NOMO-1 treated with dmso at 0.1 percent for 144 hours (cell line): ENCODE data around the gene ANK3.

Experiments
- DNase-seq: peaks from one replicate; lab custom pipeline; 2025; ENCODE audit not compliant: unreplicated experiment; lab: John Stamatoyannopoulos, UW

Gene ANK3

DNA sequence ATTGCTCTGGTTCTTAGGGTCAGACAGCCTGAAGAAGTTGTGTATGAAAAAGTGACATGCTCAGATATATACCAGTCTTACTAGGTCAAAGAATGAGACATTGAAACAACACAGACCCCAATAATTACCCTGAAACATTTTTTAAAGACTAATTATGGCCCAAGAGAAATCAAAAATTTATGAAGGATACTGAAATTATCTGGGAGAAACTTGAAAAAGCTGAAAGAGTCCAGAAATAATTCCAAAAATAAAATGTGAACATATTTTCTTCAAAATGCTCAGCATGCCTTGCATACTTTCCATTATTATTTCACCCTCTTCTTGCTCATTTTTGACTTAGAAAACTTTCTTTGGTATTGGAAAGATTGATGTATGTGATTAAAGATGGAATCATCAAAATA, 284.4 kb downstream of the ANK3 start:
- no peak for DNase-seq

DNA sequence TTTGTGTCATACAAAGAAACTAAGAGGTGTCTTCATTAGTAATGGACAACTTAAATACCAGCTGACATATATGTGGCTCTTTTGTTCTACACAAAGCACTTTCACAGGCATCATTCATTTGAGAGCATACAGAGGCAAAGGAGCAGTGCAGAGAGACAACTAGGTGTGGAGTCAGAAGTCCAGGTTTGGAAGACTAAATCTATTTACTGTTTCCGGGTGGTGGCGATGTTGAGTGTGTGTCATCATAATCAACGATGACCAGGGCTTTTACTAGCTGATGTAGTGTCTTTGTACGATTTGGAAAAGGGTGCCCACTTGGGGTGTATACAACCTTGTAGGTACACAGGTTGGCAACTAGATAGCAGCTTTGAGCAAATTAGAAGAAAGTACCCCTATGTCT, 287.9 kb downstream of the ANK3 start:
- DNase-seq: no peak

DNA sequence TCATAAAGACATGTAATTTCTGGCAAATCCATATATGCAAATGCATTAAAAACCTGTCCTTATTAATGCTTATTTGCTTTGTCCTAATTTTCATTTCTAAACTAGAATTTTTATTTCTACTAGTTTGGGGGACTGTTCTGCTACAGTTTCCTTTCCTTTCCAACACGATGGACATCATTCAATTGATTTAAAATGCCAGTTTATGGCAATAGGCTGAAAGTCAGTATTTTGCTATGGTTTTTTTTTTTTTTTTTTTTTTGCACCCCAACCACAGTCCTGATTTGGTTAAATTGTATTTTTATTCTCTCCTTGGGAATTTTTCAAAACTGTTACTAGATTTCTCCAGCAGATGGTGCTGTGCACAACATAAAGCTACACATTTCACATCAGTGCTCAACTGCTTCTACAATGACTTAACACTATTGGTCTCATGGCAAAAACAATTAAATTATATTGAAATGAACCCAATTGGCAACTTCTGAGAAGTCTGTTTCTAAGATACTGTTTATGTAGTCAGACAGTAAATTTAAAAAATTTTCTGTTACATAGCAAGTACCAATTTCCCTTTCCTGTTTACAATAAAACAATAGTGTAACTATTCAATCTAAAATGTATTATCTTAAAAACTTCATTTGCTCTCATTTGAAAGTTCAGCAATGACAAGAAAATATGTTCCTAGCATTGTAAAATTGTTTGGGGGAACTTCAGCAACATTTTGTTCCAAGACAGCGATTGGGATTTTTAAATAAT, 289.5 kb downstream of the ANK3 start:
- no peak for DNase-seq

DNA sequence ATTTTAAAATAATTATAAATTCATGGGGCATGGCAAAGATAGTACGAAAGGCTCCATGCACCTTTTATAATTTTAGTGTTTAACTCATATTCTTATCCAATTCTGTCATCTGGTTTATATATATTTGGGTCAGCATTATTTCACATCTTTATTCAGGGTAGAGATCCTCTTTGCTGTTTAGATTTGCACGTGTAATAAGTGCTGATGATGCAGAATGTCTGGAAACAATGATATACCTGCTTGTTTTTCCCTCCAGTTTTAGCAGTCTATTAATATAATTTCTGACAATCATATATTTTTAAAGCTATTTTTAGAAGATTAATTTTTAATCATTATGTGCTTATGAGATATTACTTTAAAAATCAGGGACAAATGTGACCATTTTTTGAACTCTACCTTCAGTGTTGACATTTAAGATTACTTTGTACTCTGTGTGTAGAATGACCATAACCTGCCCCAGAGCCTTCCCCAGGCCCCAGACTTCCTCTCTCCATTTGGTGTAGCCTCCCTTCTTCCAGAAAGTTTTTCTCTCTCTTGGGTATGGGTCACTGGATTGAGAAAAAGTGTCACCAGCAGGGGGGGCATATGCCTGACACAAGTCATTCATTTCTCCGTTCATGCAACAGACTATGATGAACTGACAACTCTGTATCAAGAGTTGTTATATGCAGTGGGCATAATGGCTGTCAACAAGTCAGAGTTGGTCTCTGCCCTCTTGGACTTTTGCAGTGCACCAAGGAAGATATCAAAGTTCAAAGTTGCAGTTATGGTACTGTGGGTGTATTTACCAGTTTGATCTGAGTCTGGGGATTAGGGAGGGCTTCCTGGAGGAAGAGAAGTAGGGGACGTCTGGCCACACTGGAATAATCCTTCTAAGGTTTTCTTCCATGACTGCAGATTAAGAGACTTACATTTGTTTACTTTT, 290.7 kb downstream of the ANK3 start:
- no peak for DNase-seq

DNA sequence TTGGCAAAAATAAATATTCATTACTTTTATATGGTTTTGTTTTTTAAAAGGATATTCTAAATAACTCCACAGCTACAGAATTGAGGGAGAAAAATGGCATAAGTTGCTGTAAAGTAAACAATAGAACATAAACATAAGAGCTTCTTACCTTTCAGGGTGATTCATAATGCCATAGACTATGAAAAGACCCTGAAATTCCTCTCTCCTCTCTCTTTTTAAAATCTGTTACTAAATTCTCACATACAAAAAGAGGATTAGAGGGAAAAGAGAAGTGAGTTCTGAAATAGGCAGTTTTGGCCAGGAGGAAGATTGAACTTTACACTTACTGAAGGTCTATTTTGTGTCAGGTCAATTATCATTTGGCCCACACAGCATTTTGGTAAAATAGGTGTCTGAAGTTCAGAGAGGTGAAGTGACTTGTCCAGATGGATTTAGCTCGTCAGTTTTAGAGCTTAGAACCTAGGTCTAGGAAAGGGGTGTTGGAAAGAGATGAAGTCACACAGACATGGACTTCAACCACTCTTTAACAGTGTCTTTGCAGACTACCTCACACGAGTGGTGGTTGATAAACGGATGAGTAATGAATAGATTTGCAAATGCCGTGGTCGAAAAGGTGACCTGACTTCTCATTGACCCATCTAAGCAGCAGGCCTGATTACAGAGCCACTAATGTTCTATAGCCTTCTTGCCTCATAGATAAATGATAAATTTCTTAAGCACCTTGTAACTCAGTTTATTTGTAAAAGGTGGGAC, 292.7 kb downstream of the ANK3 start:
- no peak for DNase-seq

DNA sequence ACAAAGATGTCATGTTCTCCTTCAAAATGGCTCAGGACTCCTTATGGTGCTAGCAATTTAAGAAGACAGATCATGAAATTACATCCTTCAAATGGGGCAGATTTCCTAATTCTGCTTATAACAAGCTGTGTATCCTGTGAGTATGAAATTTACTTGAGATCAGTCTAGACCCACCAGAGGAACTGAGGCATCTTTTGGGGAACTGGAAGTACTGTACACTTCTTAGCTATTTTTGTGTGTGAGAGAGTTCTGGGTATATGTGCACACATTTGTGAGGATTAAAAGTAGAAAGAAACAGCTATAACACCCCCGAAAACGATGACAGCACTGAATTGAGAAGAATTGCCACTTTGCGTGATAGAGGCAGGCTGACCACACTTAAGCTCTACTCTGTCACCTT, 296.4 kb downstream of the ANK3 start:
- DNase-seq: peak; percentile 19

DNA sequence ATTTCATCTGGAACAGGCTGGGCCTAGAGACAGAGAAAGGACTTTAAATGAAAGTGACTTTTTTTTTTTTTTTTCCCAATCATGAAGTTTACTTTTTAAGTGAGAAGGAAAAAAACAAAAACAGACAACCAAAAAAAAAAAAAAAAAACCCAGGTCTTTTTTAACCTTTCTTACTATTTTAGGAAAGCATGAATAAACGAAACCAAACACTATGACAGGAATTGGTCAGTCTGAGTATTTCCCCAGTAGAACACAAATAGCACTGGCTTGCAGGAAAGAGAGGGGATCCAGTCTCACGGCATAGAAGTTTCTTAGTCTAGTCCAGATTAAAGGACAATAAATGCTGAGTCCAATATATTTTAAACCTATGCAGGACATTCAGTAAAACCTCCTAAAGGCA, 302.8 kb downstream of the ANK3 start:
- DNase-seq: no peak

DNA sequence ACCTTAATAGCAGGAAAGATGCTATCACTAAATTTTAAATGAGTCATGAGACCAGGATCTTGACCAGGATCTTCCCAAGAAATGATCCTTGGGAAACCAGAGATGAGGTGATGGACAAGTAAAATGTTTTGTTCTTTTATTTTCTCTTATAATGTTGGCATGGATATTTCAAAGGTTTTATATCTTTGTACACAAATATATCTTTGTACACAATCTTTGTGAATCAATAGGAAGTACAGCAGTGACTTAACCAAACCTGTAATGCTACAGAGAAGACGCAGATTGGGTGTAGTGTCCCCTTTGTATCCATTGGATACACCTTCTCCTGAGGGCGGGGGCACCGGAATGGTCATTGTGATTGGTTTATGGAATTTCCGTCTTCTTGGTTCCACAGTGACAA, 303.3 kb downstream of the ANK3 start:
- no peak for DNase-seq

DNA sequence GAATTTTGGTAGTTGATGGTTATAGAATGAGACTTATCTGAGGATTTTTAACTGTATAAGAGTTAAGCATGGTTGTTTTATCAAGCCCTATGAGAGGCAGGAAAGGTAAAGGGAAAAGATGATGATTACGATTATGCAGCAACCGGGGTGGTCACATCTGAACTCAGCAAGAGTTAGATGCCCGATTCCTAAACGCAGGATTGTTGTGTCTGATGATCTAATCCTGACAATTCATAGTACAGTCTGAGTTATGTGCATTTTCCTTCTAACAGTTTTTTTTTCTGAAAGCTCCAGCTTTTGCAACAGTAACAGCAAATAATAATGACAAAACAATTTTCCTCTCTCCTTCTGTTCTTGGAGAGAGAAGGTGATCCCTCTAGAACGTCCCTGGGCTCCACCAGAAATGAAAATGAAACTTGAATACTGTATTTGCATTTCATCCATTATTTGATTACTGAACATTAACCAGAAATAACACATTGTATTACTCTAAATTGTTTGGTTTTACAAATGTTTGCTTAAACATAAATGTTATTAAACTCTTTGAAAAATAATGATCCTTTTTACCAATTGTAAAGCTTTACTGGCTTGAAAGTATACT, 306.8 kb downstream of the ANK3 start:
- no peak for DNase-seq

DNA sequence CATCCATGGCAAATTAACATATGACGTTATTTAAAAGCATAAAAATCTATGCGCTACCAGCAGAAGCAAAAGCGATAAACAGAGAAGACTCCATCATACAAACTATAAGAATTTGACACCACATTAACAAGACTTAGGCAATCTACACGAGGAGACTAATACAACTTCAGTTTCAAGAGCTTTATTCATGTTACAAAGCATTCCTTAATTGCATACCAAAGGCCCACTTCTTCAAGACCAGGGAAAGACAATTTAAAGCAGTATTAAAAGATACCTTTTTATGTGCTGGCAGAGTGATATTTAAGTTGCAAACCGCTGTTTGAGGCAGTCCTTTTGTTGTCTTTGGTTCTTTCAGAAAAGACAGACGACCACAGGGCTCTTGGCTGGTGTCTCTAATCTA, 307.3 kb downstream of the ANK3 start:
- DNase-seq: no peak

DNA sequence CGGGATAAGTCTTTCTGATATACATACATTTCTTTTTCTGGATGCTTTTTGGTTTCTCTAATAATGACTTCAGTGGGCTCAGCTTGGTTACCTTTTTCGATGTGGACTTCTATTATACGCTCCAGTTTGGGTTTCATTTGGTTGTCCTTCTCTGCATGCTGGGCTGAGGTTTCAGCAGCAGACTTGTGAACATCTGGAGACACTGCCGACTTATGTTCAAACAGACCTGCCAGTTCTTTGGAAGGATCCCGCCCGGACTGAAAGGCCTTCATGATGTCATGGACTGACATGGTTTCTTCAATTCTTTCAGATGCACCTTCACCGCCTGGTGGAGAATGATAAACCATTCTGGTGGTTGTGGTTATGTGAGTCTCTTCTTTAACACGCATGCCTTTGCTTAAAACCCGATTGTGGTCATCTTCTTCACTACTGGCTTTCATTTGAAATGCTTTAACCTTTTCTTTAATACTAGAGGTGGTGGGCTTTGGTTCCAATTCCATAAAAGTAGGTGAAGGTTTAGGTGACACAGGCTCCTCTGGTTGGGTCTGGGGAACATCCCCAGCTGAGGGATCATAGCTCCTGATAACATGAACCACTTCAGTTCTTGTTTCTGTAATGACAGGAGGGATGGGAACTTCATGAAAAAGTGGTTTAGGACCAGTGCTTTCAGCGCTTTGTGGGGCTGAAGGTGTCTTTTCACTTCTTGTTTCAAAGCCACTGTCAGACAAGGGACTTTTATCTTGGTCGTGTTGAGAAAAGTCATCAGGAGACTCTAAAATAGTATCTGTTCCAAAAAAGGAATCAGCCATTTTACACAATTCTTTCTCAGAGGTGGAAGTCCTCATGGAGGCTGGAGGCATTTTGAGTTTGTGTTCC, 315.7 kb downstream of the ANK3 start:
- no peak for DNase-seq

DNA sequence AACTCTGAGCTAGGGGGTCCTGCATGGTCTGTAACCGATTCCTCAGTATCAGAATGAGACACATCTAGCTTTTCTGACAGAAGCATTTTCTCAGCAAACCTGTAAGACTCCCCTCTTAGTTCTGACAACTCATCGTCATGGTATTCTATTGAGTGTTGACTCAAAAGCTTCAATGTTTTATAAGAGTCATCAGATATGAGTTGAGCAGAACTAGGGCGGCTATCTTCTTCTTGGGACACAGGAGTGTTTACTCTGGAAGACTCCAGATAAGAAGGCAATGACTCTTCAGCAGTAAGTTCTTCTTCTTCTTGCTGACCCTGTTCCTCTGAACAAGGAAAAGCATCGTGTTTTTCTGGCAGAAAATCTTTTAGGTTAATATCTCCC, 316.3 kb downstream of the ANK3 start:
- DNase-seq: no peak

DNA sequence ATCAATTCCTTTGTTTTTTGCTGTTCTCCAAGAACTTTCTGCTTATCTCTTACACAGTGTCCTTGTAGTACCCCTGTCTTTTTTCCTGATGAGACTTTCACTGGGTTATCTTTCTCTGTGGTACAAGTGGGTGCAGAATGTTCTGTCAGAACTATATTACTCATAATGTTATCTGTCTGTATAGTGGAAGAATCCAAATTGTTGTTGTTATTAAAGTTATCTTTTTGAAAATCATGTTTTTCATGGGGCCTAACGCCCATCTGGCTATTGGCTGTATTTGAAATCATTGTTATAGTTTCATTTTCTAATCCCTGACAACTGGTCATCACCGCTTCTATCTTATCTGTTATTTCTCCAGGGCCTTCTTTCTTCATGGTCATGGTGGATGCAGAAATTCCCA, 320.4 kb downstream of the ANK3 start:
- DNase-seq: no peak

DNA sequence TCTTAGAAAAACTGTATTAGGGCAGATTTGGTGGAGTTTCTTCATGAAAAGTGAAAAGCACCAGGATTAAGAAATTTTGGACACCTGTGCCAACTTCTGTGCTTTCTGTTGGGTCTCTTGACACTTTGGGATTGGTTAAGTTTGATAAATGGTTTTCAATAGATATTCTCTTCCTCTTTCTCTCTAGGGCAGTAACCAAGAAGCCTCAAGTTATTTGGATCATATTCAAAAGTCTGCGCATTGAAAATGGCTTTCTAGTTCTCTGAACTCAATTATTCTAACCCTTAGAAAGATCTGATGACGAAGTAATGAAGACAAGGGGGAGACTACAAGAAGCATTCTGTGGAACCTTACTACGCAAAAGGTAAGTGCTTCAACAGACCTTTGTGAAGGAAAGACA, 339.3 kb downstream of the ANK3 start:
- DNase-seq: peak; percentile 23

DNA sequence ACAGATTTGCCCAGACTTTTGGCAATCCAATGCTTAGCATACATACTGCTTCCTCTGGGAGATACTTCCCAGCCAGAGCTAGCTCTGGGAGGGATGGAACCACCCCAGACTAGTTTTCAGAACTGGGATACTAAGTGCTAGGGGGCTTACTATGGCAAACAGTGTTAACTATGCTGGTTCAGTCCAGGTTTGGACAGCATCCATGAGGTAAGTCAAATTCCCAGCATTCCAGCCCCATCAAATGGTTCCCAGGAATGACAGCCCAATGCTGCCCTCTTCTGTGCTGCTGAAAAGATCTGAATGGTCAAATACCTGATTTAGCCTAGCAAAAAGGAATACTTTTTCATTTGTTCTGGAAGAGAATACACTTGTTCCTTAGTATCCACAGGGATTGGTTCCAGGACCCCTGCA, 341.6 kb downstream of the ANK3 start:
- no peak for DNase-seq

DNA sequence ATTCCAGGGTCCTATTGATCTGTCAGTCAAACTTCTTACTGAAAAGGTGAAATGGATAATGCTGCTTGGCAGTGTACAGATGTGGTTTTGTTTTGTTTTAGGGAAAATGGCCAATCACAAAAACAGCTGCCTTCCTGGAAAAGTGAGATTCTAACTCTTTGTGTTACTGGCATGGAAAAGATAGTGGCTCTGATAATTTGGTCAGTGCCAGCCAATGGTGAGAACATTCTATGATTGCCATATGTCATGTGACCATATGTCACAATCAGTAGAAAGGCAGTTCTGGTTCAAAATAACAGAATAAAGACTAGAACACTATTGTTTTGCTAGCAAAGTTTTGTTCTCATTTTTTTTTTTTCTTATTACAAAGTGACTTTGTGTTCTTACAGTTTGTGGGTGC, 344.1 kb downstream of the ANK3 start:
- no peak for DNase-seq

DNA sequence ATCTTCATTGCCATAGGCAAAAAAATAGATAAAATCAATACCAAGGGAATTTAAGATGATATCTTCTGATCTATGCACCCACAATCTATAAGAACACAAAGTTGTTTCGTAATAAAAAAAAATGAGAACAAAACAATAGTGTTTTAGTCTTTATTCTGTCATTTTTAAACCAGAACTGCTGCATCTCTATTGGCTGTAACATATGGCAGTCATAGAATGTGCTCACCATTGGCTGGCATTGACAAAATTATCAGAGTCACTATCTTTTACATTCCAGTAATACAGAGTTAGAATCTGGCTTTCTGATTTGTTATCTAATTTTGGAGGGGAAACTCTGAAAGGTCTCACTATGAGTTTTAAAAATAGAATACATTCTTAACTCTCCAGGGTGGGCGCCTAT, 344.7 kb downstream of the ANK3 start:
- no peak for DNase-seq

DNA sequence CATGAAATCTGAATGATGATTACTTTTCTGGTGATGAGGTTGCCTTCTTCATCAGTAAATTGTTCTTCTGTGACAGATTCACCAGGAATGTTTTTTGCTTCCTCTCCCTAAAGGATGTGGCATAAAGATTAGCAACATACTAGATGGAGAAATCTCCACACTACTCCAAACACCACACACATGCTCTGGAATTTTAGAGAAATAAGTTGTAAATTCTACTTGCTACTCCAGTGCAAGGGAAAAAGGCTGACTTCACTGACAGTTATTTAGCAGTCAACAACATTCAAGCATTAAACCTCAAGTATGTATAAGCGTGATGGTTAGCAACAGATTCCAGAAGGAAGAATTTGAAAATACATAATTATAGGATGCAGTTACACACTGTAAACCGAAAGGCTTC, 345.4 kb downstream of the ANK3 start:
- DNase-seq: no peak

DNA sequence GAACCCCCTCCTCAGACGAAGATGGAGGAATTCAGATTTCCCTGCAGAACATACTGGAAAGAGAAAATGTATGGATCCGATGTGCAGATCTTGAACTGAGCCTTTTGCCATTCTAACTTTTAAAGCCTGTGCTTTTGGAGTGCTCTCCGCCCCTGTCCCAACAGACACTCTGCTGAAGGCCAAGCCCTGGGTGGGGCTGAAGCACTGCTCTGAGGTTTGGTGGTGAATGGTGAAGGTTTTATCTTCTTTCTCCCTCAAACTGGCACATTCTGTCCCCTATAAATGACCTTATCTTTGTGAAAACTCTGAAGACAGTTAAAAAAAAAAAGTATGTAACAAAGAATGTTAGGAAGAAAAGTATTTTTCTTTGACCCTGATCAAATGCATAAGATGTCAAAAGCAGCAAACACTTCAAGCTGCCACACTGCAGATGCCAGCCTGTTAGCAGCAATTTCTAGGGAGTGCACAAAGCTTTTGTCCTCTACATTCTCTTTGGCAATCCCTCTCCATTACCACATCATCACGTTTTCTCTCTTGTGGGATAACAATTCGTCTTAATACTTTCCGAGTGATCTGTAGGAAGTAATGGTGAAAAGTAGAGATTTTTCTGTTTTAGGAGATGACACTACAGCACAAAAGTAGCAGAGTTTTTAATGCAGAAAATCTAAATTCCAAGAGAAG, 346.0 kb downstream of the ANK3 start:
- DNase-seq: no peak

DNA sequence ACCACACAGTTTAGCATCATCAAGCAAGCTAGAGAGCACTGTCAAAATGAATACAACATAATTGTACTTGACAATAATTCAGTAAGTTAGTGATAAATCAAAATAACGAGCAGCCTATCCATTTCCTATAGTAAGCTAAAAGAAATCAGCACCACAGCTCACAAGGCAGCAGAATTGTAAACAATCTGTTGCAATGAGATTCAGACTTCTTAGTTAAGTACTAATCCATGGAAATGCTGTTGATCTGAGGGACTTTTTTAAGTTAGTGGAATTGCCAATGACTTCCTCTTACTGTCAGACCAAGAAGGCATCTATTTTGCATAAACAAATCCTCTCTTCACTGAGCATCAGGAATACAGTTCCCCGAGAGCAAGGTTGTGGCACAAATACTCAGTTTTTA, 346.8 kb downstream of the ANK3 start:
- no peak for DNase-seq
